ENCODE results near the gene EIF4EBP2.

Gene EIF4EBP2

GRCh38 chr10:70461397-70462348, 57.7 kb downstream of the EIF4EBP2 start:
- DNase-seq (ENCODE audit: low spot score) = peak; percentile 66

- peak; percentile 58 for DNase-seq (ENCODE audit: low spot score)
These were observed 58.5 kb downstream of the EIF4EBP2 start for GRCh38 chr10:70462349-70462984.

GRCh38 chr10:70465278-70465677, 61.3 kb downstream of the EIF4EBP2 start:
- DNase-seq (ENCODE audit: low spot score) = no peak

GRCh38 chr10:70465832-70466231, 61.9 kb downstream of the EIF4EBP2 start:
- no peak for DNase-seq (ENCODE audit: low spot score)

- no peak for DNase-seq (ENCODE audit: low spot score)
These were observed 63.0 kb downstream of the EIF4EBP2 start for GRCh38 chr10:70466951-70467350.

- no peak for DNase-seq (ENCODE audit: low spot score)
These were observed 69.0 kb downstream of the EIF4EBP2 start for GRCh38 chr10:70472799-70473454.

- no peak for DNase-seq (ENCODE audit: low spot score)
These were observed 70.8 kb downstream of the EIF4EBP2 start for GRCh38 chr10:70474780-70475179.

- peak; percentile 87 for DNase-seq (ENCODE audit: low spot score)
These were observed 71.7 kb downstream of the EIF4EBP2 start for GRCh38 chr10:70475661-70476060.

GRCh38 chr10:70476249-70477035, 72.5 kb downstream of the EIF4EBP2 start:
- DNase-seq (ENCODE audit: low spot score) = no peak

- DNase-seq (ENCODE audit: low spot score) = peak; percentile 68
These were observed 73.8 kb downstream of the EIF4EBP2 start for GRCh38 chr10:70477661-70478162.
